Activated gamma-delta T cell (primary cell): ENCODE results near the gene STEAP3.

Experiments used
- DNase-seq: peaks from one replicate; lab custom pipeline; 2025; lab: John Stamatoyannopoulos, UW

Gene STEAP3

GRCh38 chr2:119225105-119225865 is 1.7 kb downstream of the STEAP3 start:
- no peak for DNase-seq

- no peak for DNase-seq
These were observed 2.3 kb downstream of the STEAP3 start for GRCh38 chr2:119225926-119226325.

GRCh38 chr2:119227346-119227745 is 3.7 kb downstream of the STEAP3 start:
- DNase-seq: no peak

- no peak for DNase-seq
These were observed 4.5 kb downstream of the STEAP3 start for GRCh38 chr2:119228136-119228535.

GRCh38 chr2:119228964-119229363 is 5.3 kb downstream of the STEAP3 start:
- DNase-seq: no peak

GRCh38 chr2:119229716-119230115 is 6.1 kb downstream of the STEAP3 start:
- DNase-seq: no peak

- no peak for DNase-seq
These were observed 6.9 kb downstream of the STEAP3 start for GRCh38 chr2:119230219-119231185.

GRCh38 chr2:119231975-119232665 is 8.5 kb downstream of the STEAP3 start:
- DNase-seq: no peak

GRCh38 chr2:119232666-119232993 is 9.0 kb downstream of the STEAP3 start:
- DNase-seq: no peak

GRCh38 chr2:119233326-119234020 is 9.8 kb downstream of the STEAP3 start:
- no peak for DNase-seq

- no peak for DNase-seq
These were observed 10.7 kb downstream of the STEAP3 start for GRCh38 chr2:119234021-119235019.

- no peak for DNase-seq
These were observed 13.2 kb downstream of the STEAP3 start for GRCh38 chr2:119236796-119237195.

- no peak for DNase-seq
These were observed 16.9 kb downstream of the STEAP3 start for GRCh38 chr2:119240311-119241204.

- no peak for DNase-seq
These were observed 17.5 kb downstream of the STEAP3 start for GRCh38 chr2:119241205-119241532.

- no peak for DNase-seq
These were observed 18.9 kb downstream of the STEAP3 start for GRCh38 chr2:119242276-119243119.

- DNase-seq: no peak
These were observed 20.0 kb downstream of the STEAP3 start for GRCh38 chr2:119243621-119244020.

- DNase-seq: no peak
These were observed 21.6 kb downstream of the STEAP3 start for GRCh38 chr2:119245076-119245840.

- no peak for DNase-seq
These were observed 22.2 kb downstream of the STEAP3 start for GRCh38 chr2:119245841-119246230.
